Measurements from ENCODE around the gene RAB11FIP2.

- TF ChIP-seq ZNF274 (IDR thresholded peaks at IDR 0.05; ENCODE audit: low read length) (no peak), ZNF274 (tag by site-specific recombination; IDR thresholded peaks at IDR 0.05; ENCODE audit: borderline replicate concordance) (no peak), TCF7L2 (IDR thresholded peaks at IDR 0.05; ENCODE audit: borderline replicate concordance, low read depth, low read length) (no peak), CTCF (tag by site-specific recombination; IDR thresholded peaks at IDR 0.05) (no peak), ZNF157 (tag by site-specific recombination; IDR thresholded peaks at IDR 0.05) (no peak), ZEB2 (tag by site-specific recombination; IDR thresholded peaks at IDR 0.05) (no peak), ZNF549 (tag by site-specific recombination; IDR thresholded peaks at IDR 0.05) (no peak), ZNF18 (tag by site-specific recombination; IDR thresholded peaks at IDR 0.05) (no peak), ZBTB11 (tag by site-specific recombination; conservative IDR thresholded peaks at IDR 0.05; ENCODE audit: low read depth) (no peak), ZNF629 (tag by site-specific recombination; IDR thresholded peaks at IDR 0.05) (no peak), SP2 (tag by site-specific recombination; IDR thresholded peaks at IDR 0.05) (no peak), ZNF449 (tag by site-specific recombination; IDR thresholded peaks at IDR 0.05) (no peak), ZSCAN16 (tag by site-specific recombination; IDR thresholded peaks at IDR 0.05) (no peak)
Measured at GRCh38 chr10:117965984-117966383, 80.8 kb downstream of the RAB11FIP2 start.
